ENCODE data around the gene ADH1A.
"Not testable (repeated sequence)": the region's sequence is repeated elsewhere in the genome, so short reads cannot be mapped to it uniquely, and the experiment has no call there.

The ADH1A gene

DNA sequence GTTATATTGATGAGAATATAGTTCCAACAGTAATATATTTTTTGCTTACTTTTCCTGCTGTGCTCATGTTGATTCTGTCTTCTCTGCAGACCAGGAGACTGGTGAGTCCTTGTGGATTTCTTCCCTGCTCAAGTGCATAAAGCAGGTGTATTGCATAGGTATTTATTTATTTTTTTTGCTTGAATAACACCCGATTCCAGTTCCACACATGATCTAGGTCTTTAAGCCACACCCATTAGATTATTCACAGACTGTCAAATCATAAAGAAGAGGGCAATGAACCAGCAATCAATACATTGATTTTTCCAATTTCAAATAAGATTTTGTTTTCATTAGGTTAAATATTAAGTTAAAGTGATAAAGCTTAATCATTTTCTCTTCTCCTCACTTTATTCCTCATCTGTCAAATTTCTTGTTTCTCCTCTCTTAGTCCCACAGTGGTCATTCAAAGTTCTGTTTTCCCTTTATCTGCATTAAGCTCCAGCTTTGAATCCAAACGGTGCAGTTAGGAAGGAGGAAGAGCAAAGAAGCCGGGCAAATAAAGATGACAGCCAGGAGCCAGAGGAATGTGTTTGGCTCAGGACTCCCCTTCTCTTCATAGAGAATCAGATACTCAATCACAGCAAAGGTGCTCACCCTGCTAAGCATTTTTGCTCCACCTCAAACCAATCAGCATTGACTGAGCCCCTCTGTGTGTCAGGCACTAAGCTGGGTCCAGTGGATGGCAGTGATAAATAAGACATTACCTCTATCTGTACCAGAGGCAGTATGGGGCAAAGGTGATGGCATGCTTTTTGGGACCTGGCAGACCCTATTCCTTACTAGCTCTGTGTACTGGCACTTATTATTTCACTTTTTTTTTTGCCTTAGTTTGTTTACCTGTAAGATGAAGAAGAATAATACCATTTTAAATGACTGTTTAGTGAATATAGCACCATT, at the start of gene ADH1A:
Gene ADH1A (minus strand): TSS at position 138 of the 939 bp plus-strand sequence. CDS start 71 bp downstream, at position 67.
- no peak for DNase-seq (ENCODE audit: low spot score)

DNA sequence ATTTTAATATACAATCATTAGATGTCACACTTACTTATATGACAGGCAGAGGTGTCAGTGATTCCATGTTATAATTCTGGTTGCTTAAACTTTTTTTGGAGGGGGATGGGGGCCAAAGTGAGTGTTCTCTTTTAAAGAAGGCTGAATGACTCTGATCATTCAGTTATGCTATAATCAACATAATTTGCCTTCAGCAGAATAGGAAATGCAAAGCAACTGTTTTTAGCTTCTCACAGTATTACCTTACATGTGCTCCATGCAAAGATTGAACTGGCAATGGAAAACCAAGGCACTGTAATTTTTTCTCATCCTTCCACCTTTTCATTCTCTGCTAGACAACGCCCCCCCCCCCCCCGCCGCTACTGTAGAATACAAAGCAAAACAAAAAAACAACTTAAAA, 48.4 kb upstream of the ADH1A start:
- DNase-seq (ENCODE audit: low spot score), result no peak

DNA sequence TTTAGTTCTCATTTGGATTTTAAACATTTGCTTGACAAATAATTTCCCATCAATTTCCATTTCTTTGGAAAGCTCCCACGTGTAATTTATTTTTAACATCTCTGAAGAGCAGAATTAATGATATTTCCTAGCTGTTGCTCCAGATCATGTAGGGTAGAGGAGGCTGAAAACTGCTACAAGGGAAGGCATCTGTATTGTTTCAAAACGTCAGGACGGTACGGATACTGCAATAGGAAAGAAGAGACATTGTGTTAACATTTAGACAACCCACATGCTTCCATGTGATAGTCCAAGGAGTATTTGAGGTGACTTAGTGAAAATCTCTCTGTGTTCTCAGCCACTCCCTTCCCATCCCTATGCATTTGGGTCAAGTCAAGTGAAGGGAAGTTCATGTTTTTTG, 45.8 kb upstream of the ADH1A start:
- DNase-seq (ENCODE audit: low spot score), result no peak

DNA sequence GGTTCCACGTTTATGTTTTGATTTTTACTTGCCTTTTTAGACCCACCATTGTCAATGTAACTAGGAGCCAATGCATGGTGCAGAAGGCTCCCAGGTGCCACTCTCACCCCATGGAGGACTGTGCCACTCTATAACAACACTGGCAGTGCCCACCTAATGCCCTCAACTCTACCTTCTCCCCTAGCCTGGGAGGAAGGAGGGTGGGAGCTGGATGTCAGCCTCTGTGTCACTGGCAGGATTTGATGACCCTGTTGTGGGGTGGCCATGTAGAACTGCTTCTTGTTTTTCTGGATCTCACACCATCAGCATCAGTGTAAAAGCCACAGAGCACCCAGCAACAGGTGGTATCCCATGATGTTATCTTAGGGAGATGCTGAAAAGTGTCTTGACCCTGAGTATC, 44.1 kb upstream of the ADH1A start:
- no peak for DNase-seq (ENCODE audit: low spot score)

DNA sequence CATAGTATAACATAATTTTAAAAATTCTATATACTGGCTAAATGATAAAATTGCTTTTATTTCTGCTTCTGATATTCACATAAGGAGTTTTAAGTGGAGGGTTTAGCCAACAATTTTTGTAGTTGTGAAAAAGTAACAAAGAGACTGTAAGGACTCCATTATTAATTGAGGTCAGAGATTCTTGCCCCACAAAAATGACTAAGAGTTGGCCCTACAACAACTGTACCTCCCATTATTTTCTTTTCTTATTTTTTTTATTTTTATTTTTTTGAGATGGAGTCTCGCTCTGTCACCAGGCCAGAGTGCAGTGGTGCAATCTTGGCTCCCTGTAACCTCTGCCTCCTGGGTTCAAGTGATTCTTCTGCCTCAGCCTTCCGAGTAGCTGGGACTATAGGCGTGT, 39.9 kb upstream of the ADH1A start:
- no peak for DNase-seq (ENCODE audit: low spot score)

DNA sequence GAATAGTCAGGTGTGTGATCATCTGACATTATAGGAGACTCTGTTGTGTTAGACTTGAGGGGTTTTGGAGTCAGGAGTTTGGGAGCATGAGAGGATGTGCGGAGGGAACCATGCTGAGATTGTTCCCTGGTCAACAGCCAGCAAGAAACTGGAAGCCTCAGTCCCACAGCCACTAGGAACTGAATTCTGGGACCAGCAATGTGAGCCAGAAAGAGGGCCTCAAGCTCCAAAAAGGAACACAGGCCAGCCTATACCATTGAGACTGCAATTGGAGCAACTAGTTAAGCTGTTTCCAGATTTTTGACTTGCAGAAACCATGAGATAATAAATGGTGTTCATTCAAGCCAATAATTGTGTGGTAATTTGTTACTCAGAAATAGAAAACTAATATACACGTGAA, 39.1 kb upstream of the ADH1A start:
- DNase-seq (ENCODE audit: low spot score), result no peak

DNA sequence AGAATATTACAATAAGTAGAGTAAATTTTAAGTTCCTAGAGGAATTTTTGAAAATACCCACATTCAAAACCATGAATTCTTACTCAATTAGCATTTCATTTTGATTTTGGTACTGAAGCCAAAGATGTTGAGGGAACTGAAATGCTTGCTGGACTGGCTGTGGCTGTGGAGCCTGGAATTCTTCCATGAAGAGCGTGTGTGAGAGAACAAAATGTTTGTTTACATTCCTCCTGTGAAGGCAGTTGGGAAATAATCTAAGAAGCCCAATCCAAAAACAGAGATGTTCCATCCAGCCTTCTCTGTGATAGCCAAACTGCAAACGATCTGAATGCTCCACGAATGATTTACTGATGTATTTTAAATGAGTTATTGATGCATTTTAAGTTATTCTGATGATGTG, 34.2 kb upstream of the ADH1A start:
- DNase-seq (ENCODE audit: low spot score), result no peak

DNA sequence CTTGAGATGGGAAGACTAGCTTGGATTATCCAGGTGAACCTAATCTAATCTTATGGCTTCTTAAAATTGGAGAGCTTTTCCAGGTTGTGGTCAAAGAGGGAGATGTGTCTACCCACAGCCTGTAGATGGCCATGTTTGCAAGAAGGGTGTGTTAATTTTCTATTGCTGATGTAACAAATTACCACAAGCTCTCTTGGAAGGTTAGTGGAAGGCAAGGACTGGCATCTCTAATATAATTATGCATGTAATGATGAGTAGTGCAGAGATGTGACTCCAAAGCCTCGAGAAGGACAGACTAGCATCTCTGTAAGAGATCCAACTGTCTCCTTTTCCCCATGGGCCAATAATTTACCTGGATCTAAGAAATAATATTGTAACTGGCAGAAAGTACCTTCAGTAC, 33.6 kb upstream of the ADH1A start:
- no peak for DNase-seq (ENCODE audit: low spot score)

DNA sequence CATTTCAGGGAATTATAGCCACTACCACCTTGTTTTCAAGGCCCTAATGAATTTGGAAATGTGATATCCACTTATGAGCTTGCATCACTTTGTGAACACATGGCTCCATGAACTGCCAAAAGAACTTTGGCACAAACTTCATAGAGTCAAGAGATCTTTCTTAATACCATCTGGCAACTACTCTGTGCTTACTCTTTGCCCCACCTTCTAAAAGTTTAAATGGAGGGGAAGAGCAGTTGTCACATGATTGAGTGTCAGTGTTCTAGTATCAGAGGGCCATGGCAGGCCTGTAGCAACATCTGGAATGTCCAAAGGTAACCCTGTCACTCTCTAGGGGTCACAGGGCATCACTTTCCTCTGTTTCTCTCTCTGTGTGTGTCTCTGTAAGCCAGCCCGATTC, 33.0 kb upstream of the ADH1A start:
- no peak for DNase-seq (ENCODE audit: low spot score)

DNA sequence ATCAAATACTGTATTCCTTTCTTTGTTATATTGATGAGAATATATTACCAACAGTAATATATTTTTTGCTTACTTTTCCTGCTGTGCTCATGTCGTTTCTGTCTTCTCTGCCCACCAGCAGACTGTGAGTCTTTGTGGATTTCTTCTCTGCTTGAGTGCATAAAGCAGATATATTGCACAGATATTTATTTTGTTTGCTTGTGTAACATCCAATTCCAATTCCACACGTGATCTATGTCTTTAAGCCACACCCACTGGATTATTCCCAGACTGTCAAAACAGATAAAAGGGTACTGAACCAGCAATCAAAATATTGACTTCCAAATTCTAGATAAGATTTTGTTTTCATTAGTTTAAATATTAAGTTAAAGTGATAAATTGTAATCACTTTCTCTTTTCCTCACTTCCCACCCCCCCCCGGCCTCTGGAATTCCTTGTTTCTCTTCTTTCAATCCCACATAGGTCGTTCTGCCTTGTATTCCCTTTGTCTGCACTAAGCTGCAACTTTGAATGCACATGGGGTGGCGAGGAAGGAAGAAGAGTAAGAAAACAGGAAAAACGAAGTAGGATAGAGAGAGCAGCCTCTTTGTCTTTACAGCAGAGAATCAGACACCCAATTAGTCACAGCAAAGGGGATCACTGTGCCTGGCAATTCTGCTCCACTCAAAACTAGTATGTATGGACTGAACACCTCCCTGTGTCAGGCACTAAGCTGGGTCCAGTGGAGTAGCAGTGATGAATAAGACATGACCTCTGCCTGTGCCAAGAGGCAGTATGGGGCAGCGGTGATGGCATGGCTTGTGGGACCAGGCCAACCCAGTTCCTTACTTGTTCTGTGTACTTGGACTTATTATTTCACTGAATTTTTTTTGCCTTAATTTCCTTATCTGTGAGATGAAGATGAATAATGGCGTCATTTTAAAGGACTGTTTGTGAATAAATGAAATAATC, 30.7 kb upstream of the ADH1A start, which contains the start of gene ADH1B:
Gene ADH1B (minus strand): TSS at position 161 of the 951 bp plus-strand sequence. CDS start 70 bp downstream, at position 91.
- no peak for DNase-seq (ENCODE audit: low spot score)

DNA sequence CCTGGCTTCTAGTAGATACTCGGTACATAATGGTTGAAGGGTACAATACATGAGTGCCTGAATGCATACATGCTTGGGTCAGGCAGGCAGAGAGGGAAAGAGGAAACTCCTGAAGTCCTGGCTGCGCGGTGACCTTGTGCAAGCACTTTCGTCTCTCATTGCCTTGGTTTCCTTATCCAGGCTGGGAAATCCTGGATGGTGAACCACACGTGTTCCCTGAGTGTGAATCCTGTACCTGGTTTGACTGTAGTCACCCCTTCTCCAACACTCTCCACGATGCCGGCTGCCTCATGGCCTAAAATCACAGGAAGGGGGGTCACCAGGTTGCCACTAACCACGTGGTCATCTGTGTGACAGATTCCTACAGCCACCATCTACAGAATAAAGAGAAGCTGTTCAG, 27.0 kb upstream of the ADH1A start:
- DNase-seq (ENCODE audit: low spot score), result not testable (repeated sequence)

DNA sequence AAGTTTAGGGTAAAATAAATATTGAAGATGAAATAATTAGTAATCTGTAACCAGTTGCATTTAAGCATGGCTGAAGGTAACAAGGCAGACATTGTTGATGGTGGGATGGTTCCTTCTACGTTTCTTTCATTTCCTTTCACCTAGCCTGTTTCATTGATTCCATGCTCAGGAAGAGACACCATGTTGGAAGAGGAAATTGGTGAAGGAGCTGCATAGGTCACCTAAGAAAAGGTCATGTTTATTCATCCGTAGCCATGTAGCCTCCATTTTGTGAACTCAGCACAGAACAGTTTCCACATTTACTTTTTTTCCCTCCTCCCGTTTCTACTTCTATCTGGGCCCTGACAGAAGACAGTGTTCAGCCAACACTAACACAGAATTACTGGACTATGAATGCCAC, 26.6 kb upstream of the ADH1A start:
- no peak for DNase-seq (ENCODE audit: low spot score)

DNA sequence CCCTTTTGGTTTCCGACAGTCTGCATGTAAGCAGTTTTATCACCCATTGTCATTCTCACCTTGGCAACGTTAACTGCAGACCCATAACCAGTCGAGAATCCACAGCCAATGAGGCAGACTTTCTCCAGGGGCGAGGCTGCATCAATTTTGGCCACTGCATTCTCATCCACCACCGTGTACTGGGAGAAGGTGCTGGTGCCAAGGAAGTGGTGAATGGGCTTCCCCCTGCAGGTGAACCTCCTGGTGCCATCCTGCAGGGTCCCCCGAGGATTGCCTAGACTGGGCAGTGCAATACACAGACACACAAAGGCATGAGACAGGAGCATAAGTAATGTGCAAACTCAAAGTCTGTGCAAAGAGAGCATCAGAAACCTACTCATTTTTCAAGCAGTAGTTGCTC, 25.1 kb upstream of the ADH1A start:
- DNase-seq (ENCODE audit: low spot score), result no peak

DNA sequence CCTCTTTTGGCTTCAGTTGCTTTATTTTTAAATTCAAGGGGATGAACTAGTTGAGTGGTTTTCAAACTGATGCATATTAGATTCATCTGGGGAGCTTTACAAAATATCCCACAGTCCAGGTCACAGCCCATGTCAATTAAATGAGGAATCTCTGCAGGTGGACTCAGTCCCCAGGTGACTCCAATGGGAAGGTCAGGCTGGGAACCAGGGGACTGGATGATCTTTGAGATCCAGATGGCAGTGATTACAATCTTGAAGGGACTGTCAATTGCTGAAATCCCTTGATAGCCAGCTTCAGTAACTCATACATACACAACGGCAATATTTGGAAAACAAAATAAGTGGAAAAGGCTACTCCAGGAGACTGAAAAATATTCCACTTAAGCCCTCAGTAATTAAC, 23.4 kb upstream of the ADH1A start:
- no peak for DNase-seq (ENCODE audit: low spot score)

DNA sequence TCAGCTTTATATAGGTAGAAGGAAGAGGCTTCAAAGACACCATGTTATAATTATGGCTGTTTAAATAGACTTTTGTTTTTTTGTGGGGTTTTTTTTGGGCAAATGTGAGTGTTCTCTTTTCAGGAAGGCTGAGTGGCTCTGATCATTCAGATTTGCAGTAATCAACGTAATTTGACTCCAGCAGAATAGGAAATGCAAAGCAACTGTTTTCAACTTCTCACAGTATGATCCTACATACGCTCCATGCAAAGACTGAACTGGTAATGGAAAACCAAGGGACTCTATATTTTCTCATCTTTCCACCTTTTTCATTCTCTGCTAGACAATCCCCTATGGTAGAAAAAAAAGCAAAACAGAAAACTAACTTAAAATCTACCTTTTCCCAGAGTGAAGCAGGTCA, 19.6 kb upstream of the ADH1A start:
- no peak for DNase-seq (ENCODE audit: low spot score)

DNA sequence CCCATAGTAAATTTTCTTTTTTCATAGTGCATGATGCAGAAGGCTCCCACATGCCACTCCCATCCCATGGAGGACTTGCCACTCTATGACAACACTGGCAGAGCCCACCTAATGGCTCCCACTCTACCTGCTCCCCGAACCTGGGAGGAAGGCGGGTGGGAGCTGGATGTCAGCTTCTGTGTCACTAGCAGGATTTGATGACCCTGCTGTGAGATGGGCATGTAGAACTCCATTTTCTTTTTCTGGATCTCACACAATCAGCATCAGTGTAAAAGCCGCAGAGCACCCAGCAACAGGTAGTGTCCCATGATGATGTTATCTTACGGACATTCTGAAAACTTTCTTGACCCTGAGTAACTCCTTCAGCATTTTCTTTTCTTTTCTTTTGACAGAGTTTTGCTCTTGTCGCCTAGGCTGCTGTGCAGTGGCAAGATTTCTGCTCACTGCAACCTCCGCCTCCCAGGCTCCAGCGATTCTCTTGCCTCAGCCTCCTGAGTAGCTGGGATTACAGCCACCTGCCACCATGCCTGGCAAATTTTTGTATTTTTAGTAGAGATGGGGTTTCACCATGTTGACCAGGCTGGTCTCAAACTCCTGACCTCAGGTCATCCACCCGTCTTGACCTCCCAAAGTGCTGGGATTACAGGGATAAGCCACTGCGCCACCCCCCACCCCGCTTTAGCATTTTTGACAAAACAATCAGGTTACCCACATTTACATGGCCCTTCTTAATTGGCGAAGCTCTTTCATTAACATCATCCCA, 15.0 kb upstream of the ADH1A start:
- DNase-seq (ENCODE audit: low spot score), result no peak

DNA sequence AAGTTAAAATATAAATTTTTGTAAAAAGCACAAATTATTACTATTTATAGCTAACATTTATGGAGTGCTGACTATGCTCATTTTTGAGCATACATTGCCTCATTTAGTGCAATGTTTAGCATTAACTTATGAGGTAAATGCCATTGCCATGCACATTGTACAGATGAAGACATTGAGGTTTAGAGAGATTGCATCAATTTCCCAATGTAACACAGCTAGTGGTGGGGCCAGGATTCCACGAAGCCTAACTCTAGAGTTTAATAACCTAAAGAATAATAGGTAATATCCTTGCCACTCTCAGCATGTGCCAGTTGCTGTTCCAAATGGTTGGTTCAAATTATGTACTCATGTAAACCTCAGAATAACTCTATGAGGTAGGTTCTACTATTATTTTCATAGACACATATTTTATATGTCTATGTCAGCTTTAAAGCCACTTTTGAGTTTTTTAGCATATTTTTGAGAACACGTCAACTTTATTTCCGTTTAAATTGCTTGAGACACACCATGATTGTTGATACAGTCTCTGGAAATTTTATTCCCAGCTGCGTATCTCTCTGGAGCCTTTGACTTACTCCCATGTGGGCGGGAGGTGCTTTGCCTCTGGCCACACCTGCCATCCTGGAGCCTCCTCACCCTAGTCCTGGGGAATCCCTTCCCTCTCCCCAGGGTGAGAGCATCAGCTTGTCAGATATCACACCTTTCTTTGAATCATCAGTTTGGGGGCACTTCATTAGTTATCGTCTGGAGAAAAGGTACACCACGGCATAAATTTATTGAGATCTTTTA, 10.8 kb upstream of the ADH1A start:
- DNase-seq (ENCODE audit: low spot score), result no peak

DNA sequence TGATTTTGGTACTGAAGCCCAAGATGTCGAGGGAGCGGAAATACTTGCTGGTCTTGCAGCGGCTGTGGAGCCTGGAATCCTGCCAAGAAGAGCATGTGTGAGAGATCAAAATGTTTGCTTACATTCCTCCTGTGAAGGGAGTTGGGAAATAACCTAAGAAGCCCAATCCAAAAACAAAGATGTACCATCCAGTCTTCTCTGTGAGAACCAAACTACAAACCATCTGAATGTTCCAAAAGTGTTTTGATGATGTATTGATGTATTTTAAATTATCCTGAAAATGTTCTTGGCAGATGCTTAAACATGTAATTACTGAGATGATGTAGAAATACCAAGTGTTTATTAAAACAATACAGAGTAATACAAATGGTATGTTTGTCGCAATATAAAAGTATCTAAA, 10.1 kb upstream of the ADH1A start:
- DNase-seq (ENCODE audit: low spot score), result no peak

DNA sequence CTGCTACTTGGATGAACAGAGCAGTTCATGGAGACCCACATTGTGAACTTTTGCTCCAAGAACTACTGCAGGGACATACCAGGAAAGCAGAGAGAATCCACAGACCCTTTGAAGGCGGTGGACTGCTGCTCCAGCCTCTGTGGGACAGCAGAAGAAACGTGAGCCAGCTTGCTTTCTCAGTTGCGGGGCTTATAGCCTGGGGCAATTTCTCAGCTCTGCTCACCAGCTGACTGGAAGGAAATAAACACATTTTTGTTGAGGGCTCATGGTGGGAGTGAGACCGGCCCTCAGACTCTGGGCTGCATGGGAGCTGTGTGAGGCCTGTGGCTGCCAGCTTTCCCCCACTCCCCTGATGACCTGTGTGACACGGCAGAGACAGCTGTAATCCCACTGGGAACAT, 2.6 kb upstream of the ADH1A start:
- DNase-seq (ENCODE audit: low spot score), result no peak

DNA sequence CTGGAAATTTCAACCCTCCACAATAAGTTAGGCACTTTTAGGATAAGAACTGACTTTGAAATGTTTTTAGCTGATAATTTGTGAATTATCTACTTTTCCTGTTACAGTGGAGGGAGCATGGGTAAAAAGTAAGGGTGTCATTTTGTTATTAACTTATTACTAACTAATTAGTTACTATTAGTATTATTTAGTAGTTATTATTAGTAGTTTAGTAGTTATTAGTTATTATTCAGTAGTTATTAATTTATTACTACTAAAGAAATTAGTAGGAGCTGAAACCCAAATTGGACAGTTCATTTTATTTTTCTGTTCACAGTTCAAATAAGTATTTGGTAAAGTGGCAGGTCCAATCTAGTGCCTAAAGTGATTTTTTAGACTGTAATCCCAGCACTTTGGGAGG, 5.4 kb downstream of the ADH1A start:
- DNase-seq (ENCODE audit: low spot score), result no peak

DNA sequence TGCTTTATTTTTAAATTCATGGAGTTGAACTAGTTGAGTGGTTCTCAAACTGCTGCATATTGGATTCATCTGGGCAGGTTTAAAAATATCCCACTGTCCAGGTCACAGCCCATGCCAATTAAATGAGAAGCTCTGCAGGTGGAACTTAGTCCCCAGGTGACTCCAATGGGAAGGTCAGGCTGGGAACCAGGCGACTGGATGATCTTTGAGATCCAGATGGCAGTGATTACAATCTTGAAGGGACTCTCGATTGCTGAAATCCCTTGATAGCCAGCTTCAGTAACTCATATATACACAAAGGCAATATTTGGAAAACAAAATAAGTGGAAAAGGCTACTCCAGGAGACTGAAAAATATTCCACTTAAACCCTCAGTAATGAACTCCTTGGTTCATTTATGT, 8.1 kb downstream of the ADH1A start:
- DNase-seq (ENCODE audit: low spot score), result no peak
